Heart left ventricle (tissue), 16 donors: ENCODE data around the gene APEH. TPM values are rescaled to one million over a fixed set of nuclear protein-coding genes. Genes with fewer than 3 reads are reported as not detected.
A peak's percentile ranks its signal among the peaks of the same experiment; 100 is the strongest.
"Not testable (repeated sequence)": the region's sequence is repeated elsewhere in the genome, so short reads cannot be mapped to it uniquely, and the experiment has no call there.

Source experiments
- ATAC-seq, 4 donors: fragments of 200-7000 bp; cut with Tn5 transposase; one replicate each; pipeline ENCODE4 v1.9.1; 2020 to 2022; ENCODE audit warnings: moderate library complexity in 4 of 4, mild to moderate bottlenecking in 3 of 4, moderate number of reproducible peaks in 1 of 4
- DNase-seq, 5 donors: peaks; one replicate each; pipeline ENCODE4 v3.0.0-alpha.2; 2020
- H3K27ac ChIP-seq, 12 donors: fragments of 200-600 bp; sonication (generic) in 4 of 12; one replicate each; pipeline versions ENCODE4 v1.5.0 to v1.8.0; 2016 to 2022; ENCODE audit warnings: mild to moderate bottlenecking in 2 of 12
- H3K27me3 ChIP-seq, 9 donors: fragments of 200-600 bp; sonication (generic) in 2 of 9; one replicate each; pipeline versions ENCODE4 v1.5.1 to v1.8.0; 2016 to 2022; ENCODE audit warnings: mild to moderate bottlenecking in 3 of 9
- H3K36me3 ChIP-seq, 9 donors: fragments of 200-600 bp; sonication (generic) in 2 of 9; one replicate each; pipeline versions ENCODE4 v1.5.0 to v1.8.0; 2018 to 2022; ENCODE audit warnings: mild to moderate bottlenecking in 2 of 9
- H3K4me1 ChIP-seq, 12 donors: fragments of 200-600 bp; sonication (generic) in 4 of 12; one replicate each; pipeline versions ENCODE4 v1.5.0 to v1.8.0; 2016 to 2022; ENCODE audit warnings: mild to moderate bottlenecking in 3 of 12
- H3K4me3 ChIP-seq, 12 donors: fragments of 200-600 bp; sonication (generic) in 4 of 12; one replicate each; pipeline versions ENCODE4 v1.5.0 to v1.8.0; 2017 to 2022; ENCODE audit warnings: mild to moderate bottlenecking in 9 of 12, moderate library complexity in 4 of 12
- H3K9me3 ChIP-seq, 12 donors: fragments of 200-600 bp; sonication (generic) in 4 of 12; one replicate each; pipeline versions ENCODE4 v1.5.0 to v1.8.0; 2016 to 2022; ENCODE audit warnings: mild to moderate bottlenecking in 1 of 12
- POLR2A ChIP-seq, 2 donors: fragments of 450-650 bp; IDR thresholded peaks; one replicate each; pipeline ENCODE4 v1.6.1; 2017; ENCODE audit warnings: antibody characterized with exemption in 2 of 2, mild to moderate bottlenecking in 2 of 2, moderate library complexity in 2 of 2
- WGBS, 4 donors: extraction: QIAGEN DNeasy Blood & Tissue Kit in 2 of 4; methylation state at CpG; one replicate each; pipeline versions ENCODE4 v1.1.5 to v1.1.7; 2013 to 2018; 5-methylcytosine and 5-hydroxymethylcytosine counted together
- intact Hi-C, 10 donors: fragments of 100-400 bp; cut with DNase I; formaldehyde crosslinking; loops; one replicate each; pipeline versions ENCODE4 v1.11.1 to v1.14.2; 2022
- polyA plus RNA-seq, 2 donors: library from polyadenylated mRNA; stranded (reverse); fragments of 200-250 nt; gene quantifications; one replicate each; pipeline ENCODE4 v1.2.3, GENCODE V29; 2013
- total RNA-seq, 9 donors: library from RNA; depleted of rRNA in 2 of 9; stranded (reverse); fragments of >200 nt in 2 of 9; fragmentation: NEBNext Ultra II Directional in 3 of 9; extraction: Animal tissue kit (Norgen Biotek cat#: 25700) in 3 of 9; gene quantifications; one replicate each; pipeline versions ENCODE4 v1.1.0 to v1.2.4, GENCODE V29; 2016 to 2023
- TF ChIP-seq, protein P1 (sequence below), 12 donors: fragments of 200-600 bp; sonication (generic) in 4 of 12; IDR thresholded peaks; one replicate each; pipeline versions ENCODE4 v1.5.0 to v1.8.0; 2018 to 2022; ENCODE audit warnings: antibody characterized with exemption in 12 of 12, mild to moderate bottlenecking in 5 of 12
- donor health status: ischemic (EF 13 %, LVEDD 7.1; RV severe dilation, severe dysfunction).
- donor health status: healthy with polysubstance abuse.
- donor health status: DM: no; HTN: yes; CAD: no.
- donor health status: DM: no; HTN: no; CAD: no.
- donor health status: ischemic (EF 25% LVEDD 6.9; RV normal size, moderate dysfunction).
- donor health status: ischemic (EF 25% LVEDD 5.7; RV mildly dilated, moderate dysfunction).
- donor health status: healthy.
- donor health status: DM: yes; HTN: yes; CAD: no.
- donor health status: ischemic (EF 35%, LVEDD 5.7; RV mildly dilated, moderate dysfunction).
- donor health status: nonischemic (EF 11% LVEDD 7.7; RV severe dilation, severe dysfunction).
- donor health status: DM: yes; HTN: yes; CAD: no.
- donor health status: PGD.
- donor health status: ischemic (EF 29% LVEDD 5.4; RV normal size, mild dysfunction).
- donor health status: nonischemic (EF 23%, LVEDD 6.1; RV moderate dilation, normal function).

APEH gene
- total and polyA plus RNA-seq, 11 donors = 18.3 to 136 (median 102) TPM

DNA sequence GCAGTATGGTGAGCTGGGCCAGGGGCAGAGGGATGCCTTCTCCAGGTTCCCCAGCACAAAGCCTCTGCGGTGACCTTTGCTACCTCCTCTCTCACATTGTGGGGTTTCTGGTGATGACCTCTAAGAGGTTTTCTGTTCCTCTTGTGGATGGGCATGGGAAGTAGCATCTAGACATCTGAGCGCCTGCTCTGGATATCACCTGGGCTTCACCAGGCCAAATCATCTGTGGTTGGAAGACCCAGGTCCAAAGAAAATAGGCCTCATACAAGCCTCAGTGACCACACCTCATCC, 7.0 kb downstream of the APEH start:
- H3K36me3 ChIP-seq = peaks cover 0 to 85% (median 78%) of the 10 kb centered on the region in 9 donors
- ATAC-seq = no peak
- H3K27me3 ChIP-seq = no peaks in the 10 kb centered on the region
- H3K4me3 ChIP-seq = no peak overlapping the region
- H3K4me1 ChIP-seq = peaks cover 0 to 4% (median 0%) of the 10 kb centered on the region in 12 donors
- no peaks in the 10 kb centered on the region for H3K9me3 ChIP-seq
- TF ChIP-seq, protein P1, sequence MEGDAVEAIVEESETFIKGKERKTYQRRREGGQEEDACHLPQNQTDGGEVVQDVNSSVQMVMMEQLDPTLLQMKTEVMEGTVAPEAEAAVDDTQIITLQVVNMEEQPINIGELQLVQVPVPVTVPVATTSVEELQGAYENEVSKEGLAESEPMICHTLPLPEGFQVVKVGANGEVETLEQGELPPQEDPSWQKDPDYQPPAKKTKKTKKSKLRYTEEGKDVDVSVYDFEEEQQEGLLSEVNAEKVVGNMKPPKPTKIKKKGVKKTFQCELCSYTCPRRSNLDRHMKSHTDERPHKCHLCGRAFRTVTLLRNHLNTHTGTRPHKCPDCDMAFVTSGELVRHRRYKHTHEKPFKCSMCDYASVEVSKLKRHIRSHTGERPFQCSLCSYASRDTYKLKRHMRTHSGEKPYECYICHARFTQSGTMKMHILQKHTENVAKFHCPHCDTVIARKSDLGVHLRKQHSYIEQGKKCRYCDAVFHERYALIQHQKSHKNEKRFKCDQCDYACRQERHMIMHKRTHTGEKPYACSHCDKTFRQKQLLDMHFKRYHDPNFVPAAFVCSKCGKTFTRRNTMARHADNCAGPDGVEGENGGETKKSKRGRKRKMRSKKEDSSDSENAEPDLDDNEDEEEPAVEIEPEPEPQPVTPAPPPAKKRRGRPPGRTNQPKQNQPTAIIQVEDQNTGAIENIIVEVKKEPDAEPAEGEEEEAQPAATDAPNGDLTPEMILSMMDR (IDR thresholded peaks at IDR 0.05) = no peak
- TF ChIP-seq POLR2A (IDR thresholded peaks at IDR 0.05) = no peak
- DNase-seq = no peak
- H3K27ac ChIP-seq = no peak overlapping the region
- 88 to 100% (median 96%) methylated on average over 1 to 2 of the region's 2 CpGs for WGBS, 4 donors
- intact Hi-C loops = no loop called here

DNA sequence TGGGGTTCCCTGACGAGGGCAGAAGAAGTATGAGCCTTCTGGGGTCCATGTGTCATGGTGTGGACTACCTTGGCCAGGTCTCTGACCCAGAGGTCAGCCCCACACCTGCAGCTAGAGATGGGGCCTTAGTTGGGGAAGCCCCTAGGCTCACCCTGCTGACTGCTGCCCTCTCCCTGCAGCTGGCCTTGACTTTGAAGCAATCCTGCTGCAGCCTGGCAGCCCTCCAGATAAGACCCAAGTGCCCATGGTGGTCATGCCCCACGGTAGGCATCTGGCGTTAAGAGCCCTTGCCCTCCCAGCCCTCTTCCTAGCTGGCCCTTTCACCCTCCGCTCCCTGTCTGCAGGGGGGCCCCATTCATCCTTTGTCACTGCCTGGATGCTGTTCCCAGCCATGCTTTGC, 7.4 kb downstream of the APEH start:
- H3K4me3 ChIP-seq = no peak overlapping the region
- H3K9me3 ChIP-seq = no peaks in the 10 kb centered on the region
- intact Hi-C loops = no loop called here
- ATAC-seq (no peak), DNase-seq (no peak)
- TF ChIP-seq POLR2A (IDR thresholded peaks at IDR 0.05) = no peak
- TF ChIP-seq, protein P1 (IDR thresholded peaks at IDR 0.05) = no peak
- no peak overlapping the region for H3K27ac ChIP-seq
- H3K36me3 ChIP-seq = peaks cover 0 to 81% (median 75%) of the 10 kb centered on the region in 9 donors
- WGBS, 4 donors = 74 to 88% (median 76%) methylated on average over 4 of the region's 4 CpGs
- H3K4me1 ChIP-seq = peaks cover 0 to 7% (median 0%) of the 10 kb centered on the region in 12 donors
- no peaks in the 10 kb centered on the region for H3K27me3 ChIP-seq

- Histone ChIP-seq H3K9me3 (no peaks in the 10 kb centered on the region), H3K4me1 (peaks cover 0 to 19% (median 3%) of the 10 kb centered on the region in 12 donors), H3K36me3 (peaks cover 0 to 65% (median 58%) of the 10 kb centered on the region in 9 donors), H3K27me3 (no peaks in the 10 kb centered on the region), H3K4me3 (no peak overlapping the region), H3K27ac (no peak overlapping the region)
- no peak for ATAC-seq
- DNase-seq = no peak
- no peak for TF ChIP-seq POLR2A (IDR thresholded peaks at IDR 0.05)
- TF ChIP-seq, protein P1 (IDR thresholded peaks at IDR 0.05) = no peak
- 81 to 85% (median 85%) methylated on average over 6 of the region's 6 CpGs for WGBS, 4 donors
- intact Hi-C loops = no loop called here
Observed at GRCh38 chr3:49683162-49683561, 9.0 kb downstream of the APEH start.

- ATAC-seq, intact Hi-C loops, H3K9me3 ChIP-seq, DNase-seq, H3K27me3 ChIP-seq, H3K4me3 ChIP-seq, H3K27ac ChIP-seq: not testable (repeated sequence)
- Histone ChIP-seq H3K4me1 (peaks cover 4 to 29% (median 11%) of the 10 kb centered on the region in 12 donors), H3K36me3 (peaks cover 0 to 52% (median 45%) of the 10 kb centered on the region in 9 donors)
- WGBS, 4 donors = 89 to 100% (median 94%) methylated on average over 1 to 2 of the region's 2 CpGs
Observed at GRCh38 chr3:49684453-49684852, 10.3 kb downstream of the APEH start.

DNA sequence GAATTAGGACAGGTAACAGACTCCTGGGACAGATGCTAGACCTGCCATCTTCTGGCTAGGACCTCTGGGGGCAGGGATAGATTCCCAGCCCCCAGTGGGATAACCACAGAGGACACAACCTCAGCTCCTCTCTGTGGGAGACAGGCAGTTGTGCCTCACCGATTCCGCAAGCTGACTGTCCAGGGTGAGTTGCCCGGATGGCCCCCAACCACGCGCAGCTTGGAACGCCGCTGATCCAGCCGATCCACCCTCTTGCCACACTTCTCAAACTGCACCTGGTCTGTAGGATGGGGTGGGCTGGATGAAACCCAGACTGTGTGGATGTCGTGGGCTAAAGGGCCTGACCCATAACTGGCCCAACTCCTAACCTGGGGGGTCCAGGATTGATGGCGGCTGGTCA, 11.0 kb downstream of the APEH start:
- H3K9me3 ChIP-seq, H3K4me3 ChIP-seq, intact Hi-C loops, H3K27ac ChIP-seq, ATAC-seq, H3K27me3 ChIP-seq, DNase-seq: not testable (repeated sequence)
- 90 to 95% (median 94%) methylated on average over 8 to 10 of the region's 10 CpGs for WGBS, 4 donors
- Histone ChIP-seq H3K36me3 (peaks cover 0 to 46% (median 39%) of the 10 kb centered on the region in 9 donors), H3K4me1 (peaks cover 5 to 33% (median 13%) of the 10 kb centered on the region in 12 donors)

- Histone ChIP-seq H3K36me3 (peaks cover 0 to 38% (median 32%) of the 10 kb centered on the region in 9 donors), H3K4me1 (peaks cover 5 to 40% (median 20%) of the 10 kb centered on the region in 12 donors)
- DNase-seq, H3K27me3 ChIP-seq, H3K9me3 ChIP-seq, H3K4me3 ChIP-seq, H3K27ac ChIP-seq, intact Hi-C loops, ATAC-seq: not testable (repeated sequence)
- WGBS, 4 donors = 25 to 36% (median 27%) methylated on average over 10 to 35 of the region's 36 CpGs; no CpG with 5 or more reads in 1 of the 4 donors
Observed at GRCh38 chr3:49685846-49686245, 11.7 kb downstream of the APEH start.

DNA sequence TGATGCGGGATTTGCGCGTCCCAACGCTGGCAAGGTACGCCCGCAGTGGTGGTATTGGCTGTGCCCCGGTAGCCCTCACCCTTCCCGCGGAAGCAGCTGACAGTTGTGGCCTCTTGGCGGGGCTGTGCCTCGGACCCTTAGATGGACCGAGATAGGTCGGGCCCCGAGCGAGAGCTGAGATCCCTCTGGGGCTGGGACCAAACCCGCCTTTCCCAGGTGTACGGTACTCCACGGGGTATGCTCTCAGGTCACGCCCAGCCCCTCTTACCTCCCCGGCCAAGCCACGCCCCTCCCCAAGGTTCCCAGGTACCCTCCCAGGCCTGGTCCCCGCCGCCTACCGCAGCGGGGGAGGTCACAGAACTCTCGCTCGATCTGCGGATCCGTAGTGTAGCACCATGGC, 12.2 kb downstream of the APEH start:
- H3K27ac ChIP-seq, intact Hi-C loops, H3K27me3 ChIP-seq, DNase-seq, H3K9me3 ChIP-seq: not testable (repeated sequence)
- 1 to 5% (median 3%) methylated on average over 13 to 25 of the region's 29 CpGs; no CpG with 5 or more reads in 1 of the 4 donors for WGBS, 4 donors
- H3K36me3 ChIP-seq = peaks cover 0 to 34% (median 27%) of the 10 kb centered on the region in 9 donors
- peak overlapping the region in 10 of 12 donors; percentile 8 to 46 (median 31) for H3K4me3 ChIP-seq
- H3K4me1 ChIP-seq = peaks cover 5 to 45% (median 24%) of the 10 kb centered on the region in 12 donors
- peak in 3 of 4 donors; percentile 0 to 3 (median 2) for ATAC-seq

- intact Hi-C loops, H3K27ac ChIP-seq, H3K27me3 ChIP-seq, H3K9me3 ChIP-seq: not testable (repeated sequence)
- ATAC-seq (peak in 3 of 4 donors; percentile 37 to 50 (median 43)), DNase-seq (peak; percentile 50 to 76 (median 61))
- H3K4me3 ChIP-seq = peak overlapping the region in 10 of 12 donors; percentile 8 to 46 (median 31)
- WGBS, 4 donors = 12 to 21% (median 12%) methylated on average over 30 to 44 of the region's 44 CpGs
- H3K36me3 ChIP-seq = peaks cover 0 to 31% (median 21%) of the 10 kb centered on the region in 9 donors
- peaks cover 5 to 51% (median 25%) of the 10 kb centered on the region in 12 donors for H3K4me1 ChIP-seq
Observed at GRCh38 chr3:49686769-49687423, 12.7 kb downstream of the APEH start.
